Measurements from ENCODE around the gene KRT12. TPM values are rescaled to one million over a fixed set of nuclear protein-coding genes. Genes with fewer than 3 reads are reported as not detected.

Gene KRT12
- total and polyA plus RNA-seq, 2 of the 4 experiments (the other 2 are of a cell fraction), result not detected

GRCh38 chr17:40812639-40813038 lies 54.4 kb downstream of the KRT12 start:
- Histone ChIP-seq H3K4me1 (ENCODE audit: control insufficient read depth, insufficient read depth, low read length) (peaks cover 2% of the 10 kb centered on the region; the same call in 1 of the 2 replicates), H2BK120ac (ENCODE audit: low read depth, low read length) (no peak overlapping the region), H2AFZ (replicated peaks; ENCODE audit: low read length, poor library complexity) (no peak overlapping the region), H3K9me3 (ENCODE audit: control insufficient read depth, insufficient read depth, low read length) (no peaks in the 10 kb centered on the region), H4K8ac (ENCODE audit: low read depth in 2 of 2, low read length in 2 of 2) (no peak overlapping the region), H3K27ac (ENCODE audit: insufficient read depth, low read length) (no peak overlapping the region), H4K5ac (ENCODE audit: low read depth, low read length) (no peak overlapping the region), H3K14ac (replicated peaks; ENCODE audit: low read depth, low read length) (no peak overlapping the region), H3K23ac (ENCODE audit: low read depth, low read length) (no peak overlapping the region), H2BK5ac (ENCODE audit: low read depth, low read length, poor library complexity, severe bottlenecking) (no peak overlapping the region), H3K9me1 (ENCODE audit: insufficient read depth, low read length) (no peaks in the 10 kb centered on the region; the same call in 1 of the 2 replicates), H3K36me3 (ENCODE audit: control insufficient read depth, insufficient read depth, low read length) (peaks cover 9% of the 10 kb centered on the region), H3K4me3 (ENCODE audit: insufficient read depth, low read depth, low read length) (no peak overlapping the region), H4K91ac (ENCODE audit: insufficient read depth, low read depth, low read length) (no peak overlapping the region), H3K9ac (ENCODE audit: low read depth, low read length) (no peak overlapping the region), H2BK20ac (ENCODE audit: low read depth, low read length) (no peak overlapping the region), H3K18ac (ENCODE audit: low read depth, low read length) (no peak overlapping the region), H2BK15ac (ENCODE audit: low read depth, low read length) (no peak overlapping the region), H3K56ac (ENCODE audit: extremely low read depth, insufficient read depth, low read length) (no peak overlapping the region), H3K79me1 (ENCODE audit: low read depth in 1 of 2, low read length in 2 of 2) (peaks cover 6 to 9% of the 10 kb centered on the region in 2 experiments), H3K4me2 (ENCODE audit: low read depth, low read length) (no peak overlapping the region), H2AK5ac (ENCODE audit: low read depth, low read length) (no peak overlapping the region), H3K4ac (ENCODE audit: low read depth, low read length) (no peak overlapping the region), H4K20me1 (ENCODE audit: insufficient read depth, low read length) (no peaks in the 10 kb centered on the region), H3K27me3 (ENCODE audit: control insufficient read depth, insufficient read depth, low read length) (no peaks in the 10 kb centered on the region), H2AK9ac (replicated peaks; ENCODE audit: low read depth, low read length, poor library complexity) (no peak overlapping the region)
- BruUV-seq (replicated peaks), result no TSS peak
- intact Hi-C loops (cut with micrococcal nuclease) (no loop called here), in situ Hi-C loops (cut with MboI; ENCODE audit: low sequenced_read_pairs) (no loop called here), dilution Hi-C loops (cut with HindIII; ENCODE audit: low sequenced_read_pairs, unreplicated experiment) (no loop called here)
- TF ChIP-seq CTCF (conservative IDR thresholded peaks at IDR 0.05; ENCODE audit: low read depth, low read length) (no peak), MAFK (IDR thresholded peaks at IDR 0.05; ENCODE audit: low read depth, low read length) (0 out of 2 replicates have a peak, but pooled peaks have one; percentile 6), RCOR1 (IDR thresholded peaks at IDR 0.05; ENCODE audit: insufficient replicate concordance, low read length) (no peak)
- DNase-seq, result no peak
- ChIA-PET CTCF (no interaction called here), POLR2A (ENCODE audit: unreplicated experiment) (no interaction called here)
- no peak for ATAC-seq (ENCODE audit: low read depth)
- no CpG with 5 or more reads among the region's 3 CpGs for WGBS, 2 experiments (ENCODE audit: extremely low coverage in 2 of 2, insufficient read length in 1 of 2)

Other genes with a start within 250 kb of the KRT12 start
- gene SMARCE1, start 219.4 kb downstream of the KRT12 start, total RNA-seq (2012; rRNA removed), result 119 and 169 TPM in 2 replicates
- 62.4 and 66.2 TPM in 2 replicates for gene SMARCE1, start 219.4 kb downstream of the KRT12 start, polyA plus RNA-seq (2012; rRNA removed)
- gene KRT222, start 202.0 kb downstream of the KRT12 start, total RNA-seq (2012; rRNA removed), result not detected in 2 replicates
- not detected in 2 replicates for gene KRT222, start 202.0 kb downstream of the KRT12 start, polyA plus RNA-seq (2012; rRNA removed)
- gene KRT24, start 163.5 kb downstream of the KRT12 start, total RNA-seq (2012; rRNA removed), result not detected in 2 replicates
- gene KRT24, start 163.5 kb downstream of the KRT12 start, polyA plus RNA-seq (2012; rRNA removed), result not detected in 2 replicates
- gene KRT25, start 111.9 kb downstream of the KRT12 start, total RNA-seq (2012; rRNA removed), result not detected in 2 replicates
- gene KRT25, start 111.9 kb downstream of the KRT12 start, polyA plus RNA-seq (2012; rRNA removed), result not detected in 2 replicates
- not detected in 2 replicates for gene KRT26, start 95.0 kb downstream of the KRT12 start, total RNA-seq (2012; rRNA removed)
- gene KRT26, start 95.0 kb downstream of the KRT12 start, polyA plus RNA-seq (2012; rRNA removed), result not detected in 2 replicates
- not detected in 2 replicates for gene KRT27, start 84.7 kb downstream of the KRT12 start, total RNA-seq (2012; rRNA removed)
- not detected in 2 replicates for gene KRT27, start 84.7 kb downstream of the KRT12 start, polyA plus RNA-seq (2012; rRNA removed)
- gene KRT28, start 67.3 kb downstream of the KRT12 start, total RNA-seq (2012; rRNA removed), result not detected in 2 replicates
- gene KRT28, start 67.3 kb downstream of the KRT12 start, polyA plus RNA-seq (2012; rRNA removed), result not detected in 2 replicates
- 0.18 and 1.1 TPM in 2 replicates for gene KRT10, start 44.6 kb downstream of the KRT12 start, total RNA-seq (2012; rRNA removed)
- gene KRT10, start 44.6 kb downstream of the KRT12 start, polyA plus RNA-seq (2012; rRNA removed), result 18.3 and 18.5 TPM in 2 replicates
- gene KRT20, start 18.0 kb upstream of the KRT12 start, total RNA-seq (2012; rRNA removed), result not detected in 2 replicates
- not detected in 2 replicates for gene KRT20, start 18.0 kb upstream of the KRT12 start, polyA plus RNA-seq (2012; rRNA removed)
- 0.28 and 0.36 TPM in 2 replicates for gene KRT23, start 70.4 kb upstream of the KRT12 start, total RNA-seq (2012; rRNA removed)
- gene KRT23, start 70.4 kb upstream of the KRT12 start, polyA plus RNA-seq (2012; rRNA removed), result 0.32 and 0.39 TPM in 2 replicates
- gene KRT39, start 99.7 kb upstream of the KRT12 start, total RNA-seq (2012; rRNA removed), result not detected in 2 replicates
- 0.15 TPM in 1 of 2 replicates, not detected in the other for gene KRT39, start 99.7 kb upstream of the KRT12 start, polyA plus RNA-seq (2012; rRNA removed)
- gene KRT40, start 117.1 kb upstream of the KRT12 start, total RNA-seq (2012; rRNA removed), result not detected in 2 replicates
- not detected in 2 replicates for gene KRT40, start 117.1 kb upstream of the KRT12 start, polyA plus RNA-seq (2012; rRNA removed)
- gene KRTAP3-3, start 126.9 kb upstream of the KRT12 start, total RNA-seq (2012; rRNA removed), result not detected in 2 replicates
- gene KRTAP3-3, start 126.9 kb upstream of the KRT12 start, polyA plus RNA-seq (2012; rRNA removed), result not detected in 2 replicates
- not detected in 2 replicates for gene KRTAP3-2, start 132.7 kb upstream of the KRT12 start, total RNA-seq (2012; rRNA removed)
- not detected in 2 replicates for gene KRTAP3-2, start 132.7 kb upstream of the KRT12 start, polyA plus RNA-seq (2012; rRNA removed)
- not detected in 2 replicates for gene KRTAP3-1, start 141.9 kb upstream of the KRT12 start, total RNA-seq (2012; rRNA removed)
- gene KRTAP3-1, start 141.9 kb upstream of the KRT12 start, polyA plus RNA-seq (2012; rRNA removed), result not detected in 2 replicates
- 33.1 and 34.8 TPM in 2 replicates for gene KRTAP1-5, start 160.0 kb upstream of the KRT12 start, total RNA-seq (2012; rRNA removed)
- 27.0 and 35.9 TPM in 2 replicates for gene KRTAP1-5, start 160.0 kb upstream of the KRT12 start, polyA plus RNA-seq (2012; rRNA removed)
- not detected in 2 replicates for gene KRTAP1-4, start 163.0 kb upstream of the KRT12 start, total RNA-seq (2012; rRNA removed)
- gene KRTAP1-4, start 163.0 kb upstream of the KRT12 start, polyA plus RNA-seq (2012; rRNA removed), result not detected in 2 replicates
- gene KRTAP1-3, start 167.7 kb upstream of the KRT12 start, total RNA-seq (2012; rRNA removed), result not detected in 2 replicates
- not detected in 2 replicates for gene KRTAP1-3, start 167.7 kb upstream of the KRT12 start, polyA plus RNA-seq (2012; rRNA removed)
- gene KRTAP1-1, start 174.2 kb upstream of the KRT12 start, total RNA-seq (2012; rRNA removed), result 0.83 and 0.90 TPM in 2 replicates
- gene KRTAP1-1, start 174.2 kb upstream of the KRT12 start, polyA plus RNA-seq (2012; rRNA removed), result 1.2 and 1.5 TPM in 2 replicates
- gene KRTAP2-1, start 180.1 kb upstream of the KRT12 start, total RNA-seq (2012; rRNA removed), result not detected in 2 replicates
- not detected in 2 replicates for gene KRTAP2-1, start 180.1 kb upstream of the KRT12 start, polyA plus RNA-seq (2012; rRNA removed)
- not detected in 2 replicates for gene KRTAP2-2, start 188.0 kb upstream of the KRT12 start, total RNA-seq (2012; rRNA removed)
- gene KRTAP2-2, start 188.0 kb upstream of the KRT12 start, polyA plus RNA-seq (2012; rRNA removed), result 0.17 TPM in 1 of 2 replicates, not detected in the other
- gene KRTAP2-3, start 192.9 kb upstream of the KRT12 start, total RNA-seq (2012; rRNA removed), result 1.4 TPM in 2 replicates
- gene KRTAP2-3, start 192.9 kb upstream of the KRT12 start, polyA plus RNA-seq (2012; rRNA removed), result 35.2 and 35.6 TPM in 2 replicates
- not detected in 2 replicates for gene KRTAP2-4, start 198.7 kb upstream of the KRT12 start, total RNA-seq (2012; rRNA removed)
- gene KRTAP2-4, start 198.7 kb upstream of the KRT12 start, polyA plus RNA-seq (2012; rRNA removed), result not detected in 2 replicates
- gene KRTAP4-7, start 216.9 kb upstream of the KRT12 start, total RNA-seq (2012; rRNA removed), result not detected in 2 replicates
- gene KRTAP4-7, start 216.9 kb upstream of the KRT12 start, polyA plus RNA-seq (2012; rRNA removed), result 0.11 TPM in 1 of 2 replicates, not detected in the other
- gene KRTAP4-8, start 230.9 kb upstream of the KRT12 start, total RNA-seq (2012; rRNA removed), result not detected in 2 replicates
- gene KRTAP4-8, start 230.9 kb upstream of the KRT12 start, polyA plus RNA-seq (2012; rRNA removed), result not detected in 2 replicates
- not detected in 2 replicates for gene KRTAP4-16, start 235.0 kb upstream of the KRT12 start, total RNA-seq (2012; rRNA removed)
- gene KRTAP4-16, start 235.0 kb upstream of the KRT12 start, polyA plus RNA-seq (2012; rRNA removed), result not detected in 2 replicates
- not detected in 2 replicates for gene KRTAP4-9, start 238.2 kb upstream of the KRT12 start, total RNA-seq (2012; rRNA removed)
- gene KRTAP4-9, start 238.2 kb upstream of the KRT12 start, polyA plus RNA-seq (2012; rRNA removed), result 0.24 TPM in 2 replicates

Data from IMR-90 (cell line).